ENCODE data around the gene CDC123.

Gene CDC123

DNA sequence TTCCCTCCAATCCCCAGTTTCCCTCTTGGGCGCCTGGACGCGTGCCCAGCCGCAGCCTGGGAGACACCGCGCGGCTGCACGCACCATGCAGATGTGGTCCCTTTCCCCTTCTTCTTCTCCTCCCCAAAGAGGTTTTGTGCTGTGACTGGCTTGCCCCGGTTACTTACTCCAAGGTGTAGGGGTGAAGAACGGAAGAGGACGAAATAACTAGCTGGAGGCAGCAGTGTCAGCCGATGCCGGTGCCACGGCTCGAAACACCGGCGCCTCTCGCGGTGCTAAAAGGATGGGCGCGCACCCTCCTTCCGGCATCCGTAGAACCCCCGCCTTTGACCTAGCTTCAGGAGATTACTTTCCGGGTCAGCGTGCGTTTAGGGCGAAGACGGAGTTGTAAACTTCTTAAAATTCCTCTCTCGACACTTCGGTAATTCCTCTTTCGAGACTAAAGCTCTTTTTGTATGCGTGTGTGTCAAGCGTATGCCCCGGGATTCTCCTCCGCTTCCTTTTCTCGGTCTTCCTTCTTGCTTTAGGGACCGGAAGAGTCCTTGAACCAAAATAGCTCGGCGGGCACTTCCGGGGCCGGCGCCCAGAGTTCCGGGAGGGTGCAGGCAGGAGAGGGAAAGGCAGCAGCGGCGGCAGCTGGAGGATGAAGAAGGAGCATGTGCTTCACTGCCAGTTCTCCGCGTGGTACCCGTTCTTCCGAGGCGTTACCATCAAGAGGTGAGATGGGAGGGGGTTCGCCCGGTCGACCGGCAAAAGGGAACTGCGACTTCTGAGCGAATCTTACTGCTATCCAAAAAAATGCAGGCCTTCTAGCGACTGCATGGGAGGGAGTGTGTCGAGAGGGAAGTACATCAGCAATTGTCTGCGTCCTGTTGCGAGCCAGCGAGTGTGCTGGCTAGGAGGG, at the start of gene CDC123, which contains the start of gene NUDT5 (continued):
- TF ChIP-seq, protein P1, sequence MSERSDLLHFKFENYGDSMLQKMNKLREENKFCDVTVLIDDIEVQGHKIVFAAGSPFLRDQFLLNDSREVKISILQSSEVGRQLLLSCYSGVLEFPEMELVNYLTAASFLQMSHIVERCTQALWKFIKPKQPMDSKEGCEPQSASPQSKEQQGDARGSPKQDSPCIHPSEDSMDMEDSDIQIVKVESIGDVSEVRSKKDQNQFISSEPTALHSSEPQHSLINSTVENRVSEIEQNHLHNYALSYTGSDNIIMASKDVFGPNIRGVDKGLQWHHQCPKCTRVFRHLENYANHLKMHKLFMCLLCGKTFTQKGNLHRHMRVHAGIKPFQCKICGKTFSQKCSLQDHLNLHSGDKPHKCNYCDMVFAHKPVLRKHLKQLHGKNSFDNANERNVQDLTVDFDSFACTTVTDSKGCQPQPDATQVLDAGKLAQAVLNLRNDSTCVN (tag by site-specific recombination; optimal IDR thresholded peaks at IDR 0.05) = peak; percentile 84
- TF ChIP-seq, protein P2, sequence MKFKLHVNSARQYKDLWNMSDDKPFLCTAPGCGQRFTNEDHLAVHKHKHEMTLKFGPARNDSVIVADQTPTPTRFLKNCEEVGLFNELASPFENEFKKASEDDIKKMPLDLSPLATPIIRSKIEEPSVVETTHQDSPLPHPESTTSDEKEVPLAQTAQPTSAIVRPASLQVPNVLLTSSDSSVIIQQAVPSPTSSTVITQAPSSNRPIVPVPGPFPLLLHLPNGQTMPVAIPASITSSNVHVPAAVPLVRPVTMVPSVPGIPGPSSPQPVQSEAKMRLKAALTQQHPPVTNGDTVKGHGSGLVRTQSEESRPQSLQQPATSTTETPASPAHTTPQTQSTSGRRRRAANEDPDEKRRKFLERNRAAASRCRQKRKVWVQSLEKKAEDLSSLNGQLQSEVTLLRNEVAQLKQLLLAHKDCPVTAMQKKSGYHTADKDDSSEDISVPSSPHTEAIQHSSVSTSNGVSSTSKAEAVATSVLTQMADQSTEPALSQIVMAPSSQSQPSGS (tag by site-specific recombination; IDR thresholded peaks at IDR 0.05; ENCODE audit: low read depth) = no peak
- TF ChIP-seq PRDM1 (tag by site-specific recombination; IDR thresholded peaks at IDR 0.05) (peak; percentile 45; the same call in 1 of the 2 replicates), ZNF23 (tag by site-specific recombination; IDR thresholded peaks at IDR 0.05; ENCODE audit: borderline replicate concordance) (no peak), ZNF664 (tag by site-specific recombination; IDR thresholded peaks at IDR 0.05) (no peak), SALL2 (tag by site-specific recombination; IDR thresholded peaks at IDR 0.05; ENCODE audit: borderline replicate concordance) (no peak), ZNF416 (tag by site-specific recombination; IDR thresholded peaks at IDR 0.05) (no peak), ZNF37A (tag by site-specific recombination; IDR thresholded peaks at IDR 0.05) (no peak), GLIS2 (tag by site-specific recombination; IDR thresholded peaks at IDR 0.05) (peak; percentile 10; the same call in 1 of the 2 replicates), ZNF514 (tag by site-specific recombination; IDR thresholded peaks at IDR 0.05) (no peak), ZNF561 (tag by site-specific recombination; IDR thresholded peaks at IDR 0.05; ENCODE audit: borderline replicate concordance) (peak; percentile 92; the same call in 1 of the 2 replicates), ZNF16 (tag by site-specific recombination; IDR thresholded peaks at IDR 0.05; ENCODE audit: low read depth) (no peak), ZNF223 (tag by site-specific recombination; IDR thresholded peaks at IDR 0.05) (peak; percentile 100), KLF9 (tag by site-specific recombination; IDR thresholded peaks at IDR 0.05; ENCODE audit: low read depth) (no peak), ZNF175 (tag by site-specific recombination; IDR thresholded peaks at IDR 0.05) (no peak), ZNF324 (tag by site-specific recombination; IDR thresholded peaks at IDR 0.05) (peak; percentile 77; the same call in 1 of the 2 replicates), ZNF76 (tag by site-specific recombination; IDR thresholded peaks at IDR 0.05; ENCODE audit: borderline replicate concordance, low read depth) (peak; percentile 38; the same call in 1 of the 2 replicates), ZBTB7A (tag by site-specific recombination; IDR thresholded peaks at IDR 0.05; ENCODE audit: low read depth) (0 out of 2 replicates have a peak, but pooled peaks have one; percentile 57), ZNF843 (tag by site-specific recombination; IDR thresholded peaks at IDR 0.05) (peak; percentile 26; the same call in 1 of the 2 replicates), ZNF248 (tag by site-specific recombination; IDR thresholded peaks at IDR 0.05) (no peak), YY2 (tag by site-specific recombination; IDR thresholded peaks at IDR 0.05) (peak; percentile 12; the same call in 1 of the 2 replicates), ZBTB48 (tag by site-specific recombination; IDR thresholded peaks at IDR 0.05) (peak; percentile 70), SP3 (tag by site-specific recombination; IDR thresholded peaks at IDR 0.05) (peak; percentile 62), ZSCAN16 (tag by site-specific recombination; IDR thresholded peaks at IDR 0.05) (no peak), TCF7L2 (IDR thresholded peaks at IDR 0.05; ENCODE audit: borderline replicate concordance, low read depth, low read length) (no peak)
- TF ChIP-seq, protein P3, sequence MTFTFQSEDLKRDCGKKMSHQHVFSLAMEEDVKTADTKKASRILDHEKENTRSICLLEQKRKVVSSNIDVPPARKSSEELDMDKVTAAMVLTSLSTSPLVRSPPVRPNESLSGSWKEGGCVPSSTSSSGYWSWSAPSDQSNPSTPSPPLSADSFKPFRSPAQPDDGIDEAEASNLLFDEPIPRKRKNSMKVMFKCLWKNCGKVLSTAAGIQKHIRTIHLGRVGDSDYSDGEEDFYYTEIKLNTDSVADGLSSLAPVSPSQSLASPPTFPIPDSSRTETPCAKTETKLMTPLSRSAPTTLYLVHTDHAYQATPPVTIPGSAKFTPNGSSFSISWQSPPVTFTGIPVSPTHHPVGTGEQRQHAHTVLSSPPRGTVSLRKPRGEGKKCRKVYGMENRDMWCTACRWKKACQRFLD (tag by site-specific recombination; IDR thresholded peaks at IDR 0.05) = no peak
- TF ChIP-seq, protein P4, sequence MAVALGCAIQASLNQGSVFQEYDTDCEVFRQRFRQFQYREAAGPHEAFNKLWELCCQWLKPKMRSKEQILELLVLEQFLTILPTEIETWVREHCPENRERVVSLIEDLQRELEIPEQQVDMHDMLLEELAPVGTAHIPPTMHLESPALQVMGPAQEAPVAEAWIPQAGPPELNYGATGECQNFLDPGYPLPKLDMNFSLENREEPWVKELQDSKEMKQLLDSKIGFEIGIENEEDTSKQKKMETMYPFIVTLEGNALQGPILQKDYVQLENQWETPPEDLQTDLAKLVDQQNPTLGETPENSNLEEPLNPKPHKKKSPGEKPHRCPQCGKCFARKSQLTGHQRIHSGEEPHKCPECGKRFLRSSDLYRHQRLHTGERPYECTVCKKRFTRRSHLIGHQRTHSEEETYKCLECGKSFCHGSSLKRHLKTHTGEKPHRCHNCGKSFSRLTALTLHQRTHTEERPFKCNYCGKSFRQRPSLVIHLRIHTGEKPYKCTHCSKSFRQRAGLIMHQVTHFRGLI (tag by site-specific recombination; IDR thresholded peaks at IDR 0.05) = no peak; the same call in 1 of the 2 replicates
- TF ChIP-seq, protein P5, sequence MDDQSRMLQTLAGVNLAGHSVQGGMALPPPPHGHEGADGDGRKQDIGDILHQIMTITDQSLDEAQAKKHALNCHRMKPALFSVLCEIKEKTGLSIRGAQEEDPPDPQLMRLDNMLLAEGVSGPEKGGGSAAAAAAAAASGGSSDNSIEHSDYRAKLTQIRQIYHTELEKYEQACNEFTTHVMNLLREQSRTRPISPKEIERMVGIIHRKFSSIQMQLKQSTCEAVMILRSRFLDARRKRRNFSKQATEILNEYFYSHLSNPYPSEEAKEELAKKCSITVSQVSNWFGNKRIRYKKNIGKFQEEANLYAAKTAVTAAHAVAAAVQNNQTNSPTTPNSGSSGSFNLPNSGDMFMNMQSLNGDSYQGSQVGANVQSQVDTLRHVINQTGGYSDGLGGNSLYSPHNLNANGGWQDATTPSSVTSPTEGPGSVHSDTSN (CRISPR knock-in tag; IDR thresholded peaks at IDR 0.05) = no peak
- TF ChIP-seq, protein P6, sequence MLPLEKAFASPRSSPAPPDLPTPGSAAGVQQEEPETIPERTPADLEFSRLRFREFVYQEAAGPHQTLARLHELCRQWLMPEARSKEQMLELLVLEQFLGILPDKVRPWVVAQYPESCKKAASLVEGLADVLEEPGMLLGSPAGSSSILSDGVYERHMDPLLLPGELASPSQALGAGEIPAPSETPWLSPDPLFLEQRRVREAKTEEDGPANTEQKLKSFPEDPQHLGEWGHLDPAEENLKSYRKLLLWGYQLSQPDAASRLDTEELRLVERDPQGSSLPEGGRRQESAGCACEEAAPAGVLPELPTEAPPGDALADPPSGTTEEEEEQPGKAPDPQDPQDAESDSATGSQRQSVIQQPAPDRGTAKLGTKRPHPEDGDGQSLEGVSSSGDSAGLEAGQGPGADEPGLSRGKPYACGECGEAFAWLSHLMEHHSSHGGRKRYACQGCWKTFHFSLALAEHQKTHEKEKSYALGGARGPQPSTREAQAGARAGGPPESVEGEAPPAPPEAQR (tag by site-specific recombination; IDR thresholded peaks at IDR 0.05) = no peak
- TF ChIP-seq, protein P7, sequence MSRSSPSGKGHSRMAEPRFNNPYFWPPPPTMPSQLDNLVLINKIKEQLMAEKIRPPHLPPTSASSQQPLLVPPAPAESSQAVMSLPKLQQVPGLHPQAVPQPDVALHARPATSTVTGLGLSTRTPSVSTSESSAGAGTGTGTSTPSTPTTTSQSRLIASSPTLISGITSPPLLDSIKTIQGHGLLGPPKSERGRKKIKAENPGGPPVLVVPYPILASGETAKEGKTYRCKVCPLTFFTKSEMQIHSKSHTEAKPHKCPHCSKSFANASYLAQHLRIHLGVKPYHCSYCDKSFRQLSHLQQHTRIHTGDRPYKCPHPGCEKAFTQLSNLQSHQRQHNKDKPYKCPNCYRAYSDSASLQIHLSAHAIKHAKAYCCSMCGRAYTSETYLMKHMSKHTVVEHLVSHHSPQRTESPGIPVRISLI (tag by site-specific recombination; IDR thresholded peaks at IDR 0.05) = no peak; the same call in 1 of the 2 replicates

All from HEK293 (cell line).